Upper lobe of left lung (tissue), 4 donors: ENCODE measurements around the gene ZDHHC14.

Source experiments
- POLR2A ChIP-seq, 4 donors: fragments of 450-650 bp; IDR thresholded peaks; one replicate each; pipeline ENCODE4 v1.5.1; 2016 to 2017; ENCODE audit warnings: antibody characterized with exemption in 4 of 4, mild to moderate bottlenecking in 2 of 4
- POLR2AphosphoS5 ChIP-seq, 2 donors: sonication (generic); formaldehyde crosslinking; IDR thresholded peaks; one replicate each; pipeline ENCODE4 v1.5.1; 2017; ENCODE audit warnings: antibody characterized with exemption in 2 of 2
- TF ChIP-seq, protein P1 (sequence below), 6 experiments: fragments of 450-650 bp in 4 of 6; fragments of 200-600 bp in 2 of 6; sonication (generic) in 2 of 6; IDR thresholded peaks; one replicate each; pipeline ENCODE4 v1.5.1; 2016 to 2019; ENCODE audit warnings: antibody characterized with exemption in 6 of 6

DNA sequence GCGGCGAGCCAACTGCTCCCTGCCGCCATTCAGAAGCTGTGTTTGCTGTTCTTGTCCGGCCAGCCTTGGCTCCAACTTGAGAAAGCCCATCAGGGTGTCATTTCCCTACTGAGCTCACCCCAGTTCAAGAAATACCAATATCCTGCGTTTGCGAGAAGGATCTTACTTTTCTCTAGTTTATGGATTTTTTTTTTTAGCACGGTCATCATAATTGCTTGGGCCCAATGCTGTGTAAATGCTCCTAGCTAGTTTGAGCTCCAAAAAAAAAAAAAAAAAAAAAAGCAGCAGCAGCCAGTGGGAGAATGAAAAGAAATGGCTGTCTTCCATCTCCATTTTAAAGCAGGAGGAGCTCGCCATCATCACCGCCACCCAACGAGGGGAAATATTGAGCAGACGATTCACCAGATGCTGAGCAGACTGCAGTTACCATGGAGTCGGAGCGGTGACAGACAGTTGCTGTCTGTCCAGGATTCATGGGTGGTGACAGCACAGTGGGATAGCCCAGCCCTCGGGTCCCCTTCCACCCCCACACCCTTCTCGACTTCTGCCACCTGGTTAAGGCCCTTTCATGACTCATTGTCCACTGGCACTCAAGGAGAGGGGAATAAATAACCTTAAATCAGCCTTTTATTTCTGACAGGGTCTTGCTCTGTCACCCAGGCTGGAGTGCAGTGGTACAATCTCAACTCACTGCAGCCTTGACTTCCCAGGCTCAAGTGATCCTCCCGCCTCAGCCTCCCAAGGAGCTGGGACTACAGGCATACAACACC is 309.6 kb downstream of the ZDHHC14 start:
- TF ChIP-seq, protein P1, sequence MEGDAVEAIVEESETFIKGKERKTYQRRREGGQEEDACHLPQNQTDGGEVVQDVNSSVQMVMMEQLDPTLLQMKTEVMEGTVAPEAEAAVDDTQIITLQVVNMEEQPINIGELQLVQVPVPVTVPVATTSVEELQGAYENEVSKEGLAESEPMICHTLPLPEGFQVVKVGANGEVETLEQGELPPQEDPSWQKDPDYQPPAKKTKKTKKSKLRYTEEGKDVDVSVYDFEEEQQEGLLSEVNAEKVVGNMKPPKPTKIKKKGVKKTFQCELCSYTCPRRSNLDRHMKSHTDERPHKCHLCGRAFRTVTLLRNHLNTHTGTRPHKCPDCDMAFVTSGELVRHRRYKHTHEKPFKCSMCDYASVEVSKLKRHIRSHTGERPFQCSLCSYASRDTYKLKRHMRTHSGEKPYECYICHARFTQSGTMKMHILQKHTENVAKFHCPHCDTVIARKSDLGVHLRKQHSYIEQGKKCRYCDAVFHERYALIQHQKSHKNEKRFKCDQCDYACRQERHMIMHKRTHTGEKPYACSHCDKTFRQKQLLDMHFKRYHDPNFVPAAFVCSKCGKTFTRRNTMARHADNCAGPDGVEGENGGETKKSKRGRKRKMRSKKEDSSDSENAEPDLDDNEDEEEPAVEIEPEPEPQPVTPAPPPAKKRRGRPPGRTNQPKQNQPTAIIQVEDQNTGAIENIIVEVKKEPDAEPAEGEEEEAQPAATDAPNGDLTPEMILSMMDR (IDR thresholded peaks at IDR 0.05) = no peak
- no peak for TF ChIP-seq POLR2AphosphoS5 (IDR thresholded peaks at IDR 0.05)
- TF ChIP-seq POLR2A (IDR thresholded peaks at IDR 0.05) = no peak
